Testis (tissue), 3 donors: ENCODE results near the gene YBX2. TPM values are rescaled to one million over a fixed set of nuclear protein-coding genes. Genes with fewer than 3 reads are reported as not detected.

Source experiments
- DNase-seq: peaks from one replicate; pipeline ENCODE4 v3.0.0-alpha.2; 2019
- H3K27ac ChIP-seq, 2 donors: fragments of 200-600 bp; sonication (generic); one replicate each; pipeline ENCODE4 v1.5.1; 2019
- H3K27me3 ChIP-seq: fragments of 200-600 bp; sonication (generic); one replicate; pipeline ENCODE4 v1.5.1; 2019
- H3K36me3 ChIP-seq: fragments of 200-600 bp; sonication (generic); one replicate; pipeline ENCODE4 v1.5.1; 2017; ENCODE audit warnings: low read depth; ENCODE audit errors: missing control alignments
- H3K4me1 ChIP-seq: fragments of 200-600 bp; sonication (generic); one replicate; pipeline ENCODE4 v1.5.1; 2019
- H3K4me3 ChIP-seq, 2 donors: fragments of 200-600 bp; sonication (generic); one replicate each; pipeline ENCODE4 v1.5.1; 2017 to 2019
- H3K9me3 ChIP-seq: fragments of 200-600 bp; sonication (generic); one replicate; pipeline ENCODE4 v1.5.1; 2017
- CTCF ChIP-seq, 3 experiments: fragments of 450-650 bp in 2 of 3; fragments of 200-600 bp in 1 of 3; sonication (generic) in 1 of 3; IDR thresholded peaks; one replicate each; pipeline ENCODE4 v1.5.1; 2016 to 2019; ENCODE audit warnings: antibody characterized with exemption in 3 of 3, mild to moderate bottlenecking in 2 of 3, moderate library complexity in 1 of 3
- POLR2A ChIP-seq: fragments of 450-650 bp; IDR thresholded peaks from one replicate; pipeline ENCODE4 v1.6.1; 2017; ENCODE audit warnings: antibody characterized with exemption, mild to moderate bottlenecking, moderate library complexity
- WGBS, 2 donors: methylation state at CpG; one replicate each; pipeline ENCODE4 v1.1.5; 2018; 5-methylcytosine and 5-hydroxymethylcytosine counted together
- intact Hi-C: fragments of 100-400 bp; cut with DNase I; formaldehyde crosslinking; loops from one replicate; pipeline ENCODE4 v1.15.1; 2023; ENCODE audit warnings: low total_unique reads
- polyA plus RNA-seq: library from polyadenylated mRNA; stranded (reverse); fragments of 350-450 nt; fragmentation: Illumina TruSeq; extraction: RNeasy Lipid Tissue Mini Kit (QIAGEN cat#74804); gene quantifications from one replicate; pipeline ENCODE4 v1.2.3, GENCODE V29; 2014; ENCODE audit warnings: low read depth, low replicate concordance; ENCODE audit not compliant: insufficient read depth
- total RNA-seq, 2 donors: library from RNA; depleted of rRNA; stranded (reverse); fragments of >200 nt; gene quantifications; one replicate each; pipeline ENCODE4 v1.2.3, GENCODE V29; 2016

Gene YBX2
- total and polyA plus RNA-seq, 3 donors from 2014 or later, result 276 to 1,120 (median 549) TPM

GRCh38 chr17:7253082-7253481 lies 41.4 kb downstream of the YBX2 start:
- intact Hi-C loops, result no loop called here
- Histone ChIP-seq H3K9me3 (no peaks in the 10 kb centered on the region), H3K27me3 (no peaks in the 10 kb centered on the region), H3K4me3 (peak overlapping the region in 1 of 2 donors; percentile 98), H3K27ac (peak overlapping the region; percentile 99 to 100), H3K4me1 (peaks cover 26% of the 10 kb centered on the region), H3K36me3 (no peaks in the 10 kb centered on the region)
- TF ChIP-seq POLR2A (no peak), CTCF (IDR thresholded peaks at IDR 0.05) (no peak)
- DNase-seq, result no peak
- WGBS, 2 donors, result 41 to 61% methylated on average over 5 of the region's 5 CpGs

- peak; percentile 94 for DNase-seq
- Histone ChIP-seq H3K9me3 (no peaks in the 10 kb centered on the region), H3K27me3 (no peaks in the 10 kb centered on the region), H3K4me3 (peak within 1 kb of the TSS; percentile 88 to 98), H3K27ac (peak within 1 kb of the TSS; percentile 99 to 100), H3K4me1 (peaks cover 26% of the 10 kb centered on the region), H3K36me3 (no peaks in the 10 kb centered on the region)
- intact Hi-C loops, result no loop called here
- 1 to 2% methylated on average over 33 to 55 of the region's 55 CpGs for WGBS, 2 donors
- TF ChIP-seq POLR2A (no peak), CTCF (IDR thresholded peaks at IDR 0.05) (peak in 2 of 3 experiments; percentile 2 to 31)
These were observed 42.0 kb downstream of the YBX2 start, which contains the start of gene ELP5 for GRCh38 chr17:7252176-7253043. TSS of gene ELP5 (plus strand) at chr17:7252215. CDS start at chr17:7252551, 336 bp downstream.

GRCh38 chr17:7251661-7252175 lies 42.7 kb downstream of the YBX2 start, which contains the start of gene CTDNEP1:
TSS of gene CTDNEP1 (minus strand) at chr17:7251734. CDS start at chr17:7251296, 438 bp downstream.
- peak; percentile 99 for DNase-seq
- intact Hi-C loops, result no loop called here
- Histone ChIP-seq H3K27ac (peak within 1 kb of the TSS; percentile 99 to 100), H3K4me1 (peaks cover 26% of the 10 kb centered on the region), H3K27me3 (no peaks in the 10 kb centered on the region), H3K9me3 (no peaks in the 10 kb centered on the region), H3K36me3 (no peaks in the 10 kb centered on the region), H3K4me3 (peak within 1 kb of the TSS; percentile 88 to 98)
- 0 to 1% methylated on average over 34 to 41 of the region's 41 CpGs for WGBS, 2 donors
- TF ChIP-seq POLR2A, result no peak
- TF ChIP-seq CTCF (IDR thresholded peaks at IDR 0.05), result no peak

GRCh38 chr17:7250695-7251627 lies 43.5 kb downstream of the YBX2 start:
- no peak for DNase-seq
- Histone ChIP-seq H3K36me3 (no peaks in the 10 kb centered on the region), H3K4me1 (peaks cover 26% of the 10 kb centered on the region), H3K27me3 (no peaks in the 10 kb centered on the region), H3K27ac (peak overlapping the region; percentile 99 to 100), H3K9me3 (no peaks in the 10 kb centered on the region), H3K4me3 (peak overlapping the region; percentile 88 to 98)
- intact Hi-C loops, result no loop called here
- TF ChIP-seq POLR2A (no peak), CTCF (IDR thresholded peaks at IDR 0.05) (no peak)
- whole genome bisulfite sequencing, 2 donors, result 1 to 2% methylated on average over 22 to 47 of the region's 55 CpGs
